ENCODE results near the gene C1orf159.
"Not testable (repeated sequence)": the region's sequence is repeated elsewhere in the genome, so short reads cannot be mapped to it uniquely, and the experiment has no call there.

The C1orf159 gene

DNA sequence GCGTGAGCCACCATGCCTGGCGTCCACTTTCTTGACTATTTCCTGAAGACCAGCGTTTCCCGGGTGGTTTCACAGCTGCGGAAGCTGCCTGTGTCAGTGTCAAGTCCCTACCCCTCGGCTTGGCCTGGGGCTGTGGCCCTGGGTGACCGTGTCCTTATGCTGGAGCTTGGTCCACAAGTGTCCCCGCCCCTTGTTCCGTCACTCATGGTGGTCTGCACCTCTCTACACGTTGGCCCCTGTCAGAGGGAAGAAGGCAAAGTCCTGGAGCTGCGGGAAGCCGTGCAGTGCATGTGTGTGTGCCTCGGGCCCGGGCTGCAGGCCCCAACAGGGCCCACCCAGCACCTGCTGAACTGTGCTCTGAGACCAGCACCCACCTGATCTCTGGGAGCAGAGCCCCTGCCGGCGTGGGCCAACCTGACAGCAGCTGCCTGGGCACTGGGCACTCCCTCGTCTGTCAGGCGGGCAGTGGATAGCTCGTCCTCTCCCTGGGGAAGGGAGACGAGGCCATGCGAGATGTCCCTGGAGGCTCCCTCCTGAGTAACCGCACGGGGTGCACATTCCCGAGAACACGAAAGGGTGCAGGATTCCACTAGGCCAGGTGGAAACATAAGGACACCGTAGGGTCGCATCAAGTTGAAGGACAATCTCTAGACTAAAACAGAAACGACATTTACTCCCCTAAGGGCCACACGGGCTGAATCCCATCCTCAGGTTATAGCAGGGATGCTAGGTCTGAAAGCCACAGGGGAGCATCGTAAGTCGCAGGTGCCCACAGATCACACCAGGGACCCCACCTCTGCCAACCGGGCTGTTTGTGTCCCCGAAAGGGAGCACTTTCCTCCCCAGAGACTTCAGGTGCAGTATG lies 2.4 kb upstream of the C1orf159 start:
- DNase-seq (ENCODE audit: low read depth in 2 of 2): no peak

DNA sequence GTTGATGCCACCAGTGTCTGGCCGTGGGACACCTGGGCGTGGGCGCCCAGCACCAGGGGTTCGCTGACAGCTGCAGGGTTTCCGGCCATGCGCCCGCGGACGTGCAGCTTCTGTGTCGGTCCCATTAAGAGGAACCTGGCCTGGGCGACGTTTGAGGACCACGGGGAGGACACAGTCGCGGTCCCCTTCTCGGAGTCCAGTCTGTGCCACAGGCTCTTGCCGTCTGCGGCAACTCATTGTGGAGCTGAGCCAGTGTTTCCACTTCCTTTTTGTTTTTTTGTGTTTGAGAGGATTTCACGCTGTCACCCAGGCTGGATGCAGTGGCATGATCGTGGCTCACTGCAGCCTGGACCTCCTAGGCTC lies 1.6 kb upstream of the C1orf159 start:
- no peak for DNase-seq (ENCODE audit: low read depth in 2 of 2)

DNA sequence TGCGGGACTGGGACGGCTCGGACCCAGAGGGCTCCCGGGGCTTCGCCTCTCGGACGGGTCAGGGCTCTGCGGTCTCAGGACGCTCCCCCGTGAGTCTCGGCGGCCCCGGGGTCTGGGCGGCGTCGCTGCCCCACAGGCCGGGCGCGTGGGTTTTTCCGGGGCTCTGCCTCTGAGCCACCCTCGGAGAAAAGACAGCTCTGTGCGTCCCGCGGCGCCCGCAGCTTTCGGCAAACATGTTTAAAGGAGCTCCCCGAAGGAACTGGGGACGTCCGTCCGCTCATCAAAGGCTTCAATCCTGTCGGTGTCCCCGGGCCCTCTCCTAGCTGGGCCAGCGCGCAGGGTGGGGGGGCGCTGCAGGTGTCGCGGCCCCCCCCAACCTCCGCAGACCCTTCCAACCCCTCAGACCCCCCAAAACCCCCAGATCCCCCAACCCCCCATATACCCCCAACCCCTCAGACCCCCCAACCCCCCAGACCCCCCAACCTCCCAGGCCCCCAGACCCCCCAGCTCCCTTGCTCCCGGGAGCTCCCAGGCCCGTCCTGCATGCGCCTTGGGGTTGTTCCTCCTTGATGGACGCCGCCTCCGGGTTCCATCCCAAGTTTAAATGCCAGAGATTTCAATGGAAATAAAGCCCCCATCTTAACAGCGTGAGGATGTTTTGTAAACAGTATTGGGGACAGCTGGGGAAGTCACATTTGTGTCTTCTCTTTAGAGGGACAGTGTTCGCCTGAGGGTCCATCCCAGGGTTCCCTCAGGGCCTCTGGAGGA lies 996 bp upstream of the C1orf159 start:
- DNase-seq (ENCODE audit: low read depth in 2 of 2): no peak

- no peak for DNase-seq (ENCODE audit: low read depth in 2 of 2)
These were observed 628 bp downstream of the C1orf159 start for GRCh38 chr1:1115136-1115785.

DNA sequence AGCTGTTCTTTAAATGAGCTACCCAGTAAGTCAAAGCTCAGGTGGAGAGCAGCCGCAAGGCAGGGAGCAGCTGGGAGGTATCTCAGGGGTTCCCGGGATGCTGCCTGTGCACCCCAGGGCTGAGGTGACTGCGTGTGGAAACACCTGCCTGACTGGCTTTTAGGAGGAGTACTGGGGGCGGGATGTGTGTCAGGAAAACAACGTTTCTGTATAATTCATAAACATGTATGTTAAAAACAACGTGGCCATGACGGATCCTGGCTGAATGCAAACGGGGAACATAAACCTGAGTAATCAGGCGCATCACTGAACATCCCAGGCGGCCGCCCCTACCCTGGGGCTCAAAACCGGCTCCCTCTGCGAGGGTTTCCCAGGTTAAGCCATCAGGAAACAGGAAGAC lies 1.5 kb downstream of the C1orf159 start:
- DNase-seq (ENCODE audit: low read depth in 2 of 2): no peak

DNA sequence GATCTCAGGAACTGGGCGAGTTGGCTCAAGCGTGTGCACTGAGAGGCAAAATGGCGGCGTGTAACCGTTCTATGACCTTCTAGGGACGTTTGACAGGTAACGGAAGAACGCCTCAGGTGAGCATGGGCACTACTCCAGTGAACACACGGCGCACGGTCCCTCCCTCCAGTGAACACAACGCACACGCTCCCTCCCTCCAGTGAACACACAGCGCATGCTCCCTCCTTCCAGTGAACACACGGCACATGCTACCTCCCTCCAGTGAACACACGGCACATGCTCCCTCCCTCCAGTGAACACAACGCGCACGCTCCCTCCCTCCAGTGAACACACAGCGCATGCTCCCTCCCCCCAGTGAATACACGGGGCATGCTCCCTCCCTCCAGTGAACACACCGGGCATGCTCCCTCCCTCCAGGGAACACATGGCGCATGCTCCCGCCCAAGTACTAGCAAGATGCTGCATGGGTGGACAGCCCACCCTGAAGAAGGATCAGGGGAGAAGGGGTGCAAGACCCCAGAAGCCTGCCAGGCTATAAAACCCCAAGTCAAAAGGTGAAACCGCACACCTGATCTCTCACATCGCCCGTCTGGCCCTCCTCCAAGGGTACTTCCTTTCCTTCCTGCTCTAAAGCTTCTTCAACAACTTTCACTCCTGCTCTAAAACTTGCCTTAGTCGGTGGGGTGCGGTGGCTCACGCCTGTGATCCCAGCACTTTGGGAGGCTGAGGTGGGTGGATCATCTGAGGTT lies 3.5 kb downstream of the C1orf159 start:
- no peak for DNase-seq (ENCODE audit: low read depth in 2 of 2)

GRCh38 chr1:1111516-1112236 lies 4.2 kb downstream of the C1orf159 start:
- DNase-seq (ENCODE audit: low read depth in 2 of 2): no peak

- DNase-seq (ENCODE audit: low read depth in 2 of 2): no peak
These were observed 5.3 kb downstream of the C1orf159 start for GRCh38 chr1:1110561-1110971.

DNA sequence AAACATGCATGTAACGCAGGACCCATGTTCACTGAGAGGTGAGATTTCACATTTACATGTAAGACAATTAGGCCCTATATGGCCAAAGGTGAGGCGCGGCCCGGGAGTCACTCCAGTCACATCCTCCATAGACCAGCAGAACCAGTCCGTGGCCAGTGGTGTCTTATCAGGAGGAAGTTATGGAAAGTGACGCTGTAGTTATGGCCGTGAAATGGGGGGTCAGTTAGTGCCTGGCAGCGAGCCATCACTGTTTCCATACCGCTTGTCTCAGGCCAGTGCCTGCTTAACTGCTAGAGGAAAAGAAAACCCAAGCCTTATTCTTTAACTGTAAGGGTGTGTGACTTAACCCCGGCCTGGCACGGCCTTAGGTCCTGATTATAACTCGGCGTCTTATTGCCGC lies 6.1 kb downstream of the C1orf159 start:
- no peak for DNase-seq (ENCODE audit: low read depth in 2 of 2)

GRCh38 chr1:1106510-1107221 lies 9.2 kb downstream of the C1orf159 start:
- no peak for DNase-seq (ENCODE audit: low read depth in 2 of 2)

GRCh38 chr1:1104152-1104551 lies 11.7 kb downstream of the C1orf159 start:
- not testable (repeated sequence) for DNase-seq (ENCODE audit: low read depth in 2 of 2)

DNA sequence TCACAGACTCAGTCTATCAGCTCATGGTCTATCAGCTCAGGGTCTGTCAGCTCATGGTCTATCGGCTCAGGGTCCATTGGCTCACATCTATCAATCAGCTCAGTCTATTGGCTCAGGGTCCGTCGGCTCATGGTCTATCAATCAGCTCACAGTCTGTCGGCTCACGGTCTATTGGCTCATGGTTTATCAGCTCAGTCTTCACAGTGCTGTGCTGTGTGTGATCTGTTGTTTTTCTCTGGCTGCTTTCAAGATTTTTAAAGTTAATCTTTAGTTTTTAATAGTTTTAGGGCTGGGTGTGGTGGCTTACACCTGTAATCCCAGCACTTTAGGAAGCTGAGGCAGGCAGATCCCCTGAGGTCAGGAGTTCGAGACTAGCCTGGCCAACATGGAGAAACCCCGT lies 14.4 kb downstream of the C1orf159 start:
- no peak for DNase-seq (ENCODE audit: low read depth in 2 of 2)

GRCh38 chr1:1100296-1100695 lies 15.6 kb downstream of the C1orf159 start:
- DNase-seq (ENCODE audit: low read depth in 2 of 2): no peak

DNA sequence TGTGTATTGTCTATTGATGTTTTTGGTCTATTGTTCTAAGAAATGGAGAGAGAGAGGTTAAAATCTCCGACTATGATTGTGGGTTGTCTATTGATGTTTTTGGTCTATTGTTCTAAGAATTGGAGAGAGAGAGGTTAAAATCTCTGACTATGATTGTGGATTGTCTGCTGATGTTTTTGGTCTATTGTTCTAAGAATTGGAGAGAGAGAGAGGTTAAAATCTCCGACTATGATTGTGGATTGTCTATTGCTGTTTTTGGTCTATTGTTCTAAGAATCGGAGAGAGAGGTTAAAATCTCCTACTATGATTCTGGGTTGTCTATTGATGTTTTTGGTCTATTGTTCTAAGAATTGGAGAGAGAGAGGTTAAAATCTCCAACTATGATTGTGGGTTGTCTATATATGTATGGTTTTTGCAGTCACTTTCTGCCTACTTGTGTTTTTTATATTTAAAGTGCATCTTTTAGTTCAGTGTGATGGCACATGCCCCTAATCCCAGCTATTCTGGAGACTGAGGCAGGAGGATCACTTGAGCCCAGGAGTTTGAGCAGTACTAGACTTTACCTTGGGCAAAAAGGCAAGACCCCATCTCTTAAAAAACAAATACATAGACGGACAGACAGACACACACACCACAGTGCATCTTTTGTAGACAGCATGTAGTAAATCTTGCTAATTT lies 16.2 kb downstream of the C1orf159 start:
- DNase-seq (ENCODE audit: low read depth in 2 of 2): no peak

DNA sequence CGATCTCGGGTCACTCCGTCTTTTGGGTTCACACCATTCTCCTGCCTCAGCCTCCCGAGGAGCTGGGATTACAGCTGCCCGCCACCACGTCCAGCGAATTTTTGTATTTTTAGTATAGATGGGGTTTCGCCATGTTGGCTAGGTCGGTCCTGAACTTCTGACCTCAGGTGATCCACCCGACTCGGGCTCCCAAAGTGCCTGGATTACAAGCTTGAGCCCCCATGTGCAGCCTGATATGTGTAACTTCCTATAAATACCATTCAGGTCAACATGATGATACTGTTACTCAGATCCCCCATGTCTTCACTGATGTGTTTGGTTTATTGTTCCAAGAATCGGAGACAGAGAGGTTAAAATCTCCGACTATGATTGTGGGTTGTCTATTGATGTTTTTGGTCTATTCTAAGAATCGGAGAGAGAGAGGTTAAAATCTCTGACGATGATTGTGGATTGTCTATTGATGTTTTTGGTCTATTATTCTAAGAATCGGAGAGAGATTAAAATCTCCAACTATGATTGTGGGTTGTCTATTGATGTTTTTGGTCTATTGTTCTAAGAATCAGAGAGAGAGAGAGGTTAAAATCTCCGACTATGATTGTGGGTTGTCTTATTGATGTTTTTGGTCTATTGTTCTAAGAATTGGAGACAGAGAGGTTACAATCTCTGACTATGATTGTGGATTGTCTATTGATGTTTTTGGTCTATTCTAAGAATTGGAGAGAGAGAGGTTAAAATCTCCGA lies 17.0 kb downstream of the C1orf159 start:
- DNase-seq (ENCODE audit: low read depth in 2 of 2): no peak

GRCh38 chr1:1096136-1096535 lies 19.8 kb downstream of the C1orf159 start:
- DNase-seq (ENCODE audit: low read depth in 2 of 2): not testable (repeated sequence)

DNA sequence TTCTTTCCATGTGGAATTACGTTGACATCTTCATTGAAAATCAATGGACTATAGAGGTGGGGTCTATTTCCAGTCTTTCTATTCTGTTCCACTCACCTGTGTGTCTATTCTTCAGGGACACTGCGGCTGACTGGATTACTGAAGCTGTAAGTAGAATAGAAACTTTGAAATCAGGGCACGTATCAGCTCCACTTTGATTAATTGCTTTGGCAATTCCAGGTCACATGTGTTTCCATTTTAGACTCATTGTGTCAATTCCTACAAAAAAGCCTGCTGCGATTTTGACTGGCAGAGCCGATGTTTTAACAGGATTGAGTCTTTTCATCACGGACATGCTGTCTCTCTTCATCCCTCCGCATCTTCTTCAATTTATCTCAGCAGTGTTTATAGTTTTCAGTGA lies 20.9 kb downstream of the C1orf159 start:
- no peak for DNase-seq (ENCODE audit: low read depth in 2 of 2)

DNA sequence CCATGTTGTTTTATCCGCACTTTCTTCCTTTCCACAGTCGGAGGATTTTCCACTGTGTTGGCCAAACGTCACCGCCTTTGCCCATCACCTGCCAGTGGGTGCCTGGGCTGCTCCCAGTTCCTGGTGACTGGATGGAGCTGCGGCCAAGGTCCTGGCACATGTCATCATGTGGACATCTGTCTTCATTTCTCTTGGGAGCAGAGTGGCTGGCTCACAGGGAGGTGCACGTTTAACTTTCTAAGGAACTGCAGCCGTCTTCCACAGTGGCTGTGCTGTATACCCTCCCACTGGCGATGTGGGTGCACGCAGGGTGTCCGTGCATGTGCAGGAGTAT lies 22.3 kb downstream of the C1orf159 start:
- no peak for DNase-seq (ENCODE audit: low read depth in 2 of 2)

GRCh38 chr1:1092894-1093609 lies 22.8 kb downstream of the C1orf159 start:
- no peak for DNase-seq (ENCODE audit: low read depth in 2 of 2)
